HCT116 (cell line): Measurements from ENCODE around the gene GALK1. TPM values are rescaled to one million over a fixed set of nuclear protein-coding genes. Genes with fewer than 3 reads are reported as not detected.

ENCODE experiments used
- ATAC-seq: fragments of 200-7000 bp; cut with Tn5 transposase; 2 replicates; pipeline ENCODE4 v1.9.1; 2020; ENCODE audit warnings: mild to moderate bottlenecking, moderate library complexity
- BruUV-seq: library from RNA; stranded (reverse); fragments of 400-500 nt; replicated peaks from 2 replicates; lab custom pipeline; 2021; lab: Mats Ljungman, UMichigan
- CTCF ChIA-PET: fragments of 300-600 bp; sonication (Branson Sonifier 250); formaldehyde crosslinking; loops from one replicate; lab custom pipeline; 2021; ENCODE audit warnings: antibody characterized with exemption; lab: Charles Lee
- POLR2A ChIA-PET: fragments of 300-600, 350-600 bp; sonication (Branson Sonifier 250); formaldehyde crosslinking; loops from one replicate; lab custom pipeline; 2021; ENCODE audit warnings: antibody characterized with exemption; lab: Charles Lee
- RAD21 ChIA-PET, 2 experiments: fragments of 300-600 bp; sonication (Branson Sonifier 250); formaldehyde crosslinking; loops; one replicate each; lab custom pipeline; 2023; ENCODE audit warnings: low total read pairs in 2 of 2; ENCODE audit not compliant: uncharacterized antibody in 2 of 2, unreplicated experiment in 2 of 2, low non-redundant PET in 1 of 2; lab: Charles Lee
- DNase-seq: peaks from one replicate; pipeline ENCODE4 v3.0.0-alpha.2; 2010; ENCODE audit warnings: low read depth, low spot score
- H2AFZ ChIP-seq: fragments of 200-600 bp; shearing (Covaris generic), sonication (generic); 2 replicates; pipeline ENCODE4 v1.6.1; 2017; ENCODE audit warnings: low read depth, mixed run types, mixed read lengths, antibody characterized with exemption, low read length; ENCODE audit not compliant: poor library complexity, severe bottlenecking
- H3K27ac ChIP-seq: 2 replicates; pipeline ENCODE4 v1.5.1; 2012; ENCODE audit warnings: low read depth, low read length
- H3K27me3 ChIP-seq: fragments of 200-600 bp; sonication (generic); 2 replicates; pipeline ENCODE4 v1.6.1; 2016; ENCODE audit warnings: mixed run types, low read length, mixed read lengths; ENCODE audit not compliant: insufficient read depth
- H3K36me3 ChIP-seq, 2 experiments: fragments of 200-500 bp in 1 of 2; fragments of 200-600 bp in 1 of 2; sonication (Bioruptor generic) in 1 of 2; sonication (generic) in 1 of 2; 2 replicates each; pipeline versions ENCODE4 v1.5.1 to v1.6.1; 2014 to 2016; ENCODE audit warnings: low read length in 2 of 2, inconsistent platforms in 1 of 2, mixed read lengths in 1 of 2, mixed run types in 1 of 2; ENCODE audit not compliant: insufficient read depth in 2 of 2, control insufficient read depth in 1 of 2
- H3K4me1 ChIP-seq, 2 experiments: fragments of 200-600 bp in 1 of 2; sonication (generic) in 1 of 2; 2 replicates each; pipeline versions ENCODE4 v1.5.1 to v1.6.1; 2012 to 2017; ENCODE audit warnings: low read length in 2 of 2, inconsistent platforms in 1 of 2, mild to moderate bottlenecking in 1 of 2, mixed read lengths in 1 of 2, mixed run types in 1 of 2, moderate library complexity in 1 of 2; ENCODE audit not compliant: insufficient read depth in 2 of 2, control insufficient read depth in 1 of 2
- H3K4me2 ChIP-seq: fragments of 200-600 bp; sonication (generic); 2 replicates; pipeline ENCODE4 v1.6.1; 2017; ENCODE audit warnings: mixed run types, low read length, mixed read lengths
- H3K4me3 ChIP-seq, 2 experiments: fragments of 200-600 bp in 1 of 2; sonication (generic) in 1 of 2; replicated peaks in 1 of 2; 2 replicates each; pipeline ENCODE4 v1.5.1; 2011 to 2016; ENCODE audit warnings: low read length in 2 of 2, control low read depth in 1 of 2, low read depth in 1 of 2, mild to moderate bottlenecking in 1 of 2, mixed read lengths in 1 of 2, mixed run types in 1 of 2
- H3K79me2 ChIP-seq: fragments of 200-600 bp; sonication (generic); 2 replicates; pipeline ENCODE4 v1.6.1; 2017; ENCODE audit warnings: mild to moderate bottlenecking, mixed run types, low read length, moderate library complexity, mixed read lengths; ENCODE audit not compliant: insufficient read depth
- H3K9ac ChIP-seq: fragments of 200-600 bp; sonication (generic); 2 replicates; pipeline ENCODE4 v1.6.1; 2016; ENCODE audit warnings: low read length, mixed read lengths
- H3K9me2 ChIP-seq: fragments of 200-600 bp; sonication (generic), shearing (Covaris generic); 2 replicates; pipeline ENCODE4 v1.6.1; 2017; ENCODE audit warnings: mixed run types, mild to moderate bottlenecking, moderate library complexity; ENCODE audit not compliant: insufficient read depth
- H3K9me3 ChIP-seq, 2 experiments: fragments of 200-500 bp in 1 of 2; fragments of 200-600 bp in 1 of 2; sonication (Bioruptor generic) in 1 of 2; sonication (generic) in 1 of 2; 2 replicates each; pipeline ENCODE4 v1.6.1; 2014 to 2017; ENCODE audit warnings: low read length in 2 of 2, mixed read lengths in 2 of 2, inconsistent platforms in 1 of 2, low read depth in 1 of 2, mild to moderate bottlenecking in 1 of 2, mixed run types in 1 of 2, moderate library complexity in 1 of 2; ENCODE audit not compliant: control insufficient read depth in 1 of 2, insufficient read depth in 1 of 2
- H4K20me1 ChIP-seq: fragments of 200-600 bp; sonication (generic), shearing (Covaris generic); 2 replicates; pipeline ENCODE4 v1.6.1; 2017; ENCODE audit warnings: mixed run types, mild to moderate bottlenecking, moderate library complexity; ENCODE audit not compliant: insufficient read depth
- CBX3 ChIP-seq: IDR thresholded peaks from 2 replicates; pipeline ENCODE4 v1.6.1; 2012; ENCODE audit warnings: low read depth
- CEBPB ChIP-seq: IDR thresholded peaks from 2 replicates; pipeline ENCODE4 v1.6.1; 2012; ENCODE audit warnings: low read depth
- ELF1 ChIP-seq: IDR thresholded peaks from 2 replicates; pipeline ENCODE4 v1.6.1; 2012; ENCODE audit warnings: low read depth, borderline replicate concordance
- POLR2A ChIP-seq: IDR thresholded peaks from 2 replicates; pipeline ENCODE4 v1.7.0; 2011; ENCODE audit warnings: borderline replicate concordance; ENCODE audit not compliant: insufficient read depth, insufficient read length; ENCODE audit errors: extremely low read depth
- POLR2AphosphoS5 ChIP-seq: IDR thresholded peaks from 2 replicates; pipeline ENCODE4 v1.6.1; 2011; ENCODE audit warnings: mild to moderate bottlenecking, low read depth, low read length, moderate library complexity
- RAD21 ChIP-seq: IDR thresholded peaks from 2 replicates; pipeline ENCODE4 v1.6.1; 2012; ENCODE audit warnings: low read depth, mild to moderate bottlenecking
- ZBTB33 ChIP-seq: IDR thresholded peaks from 2 replicates; pipeline ENCODE4 v1.6.1; 2011; ENCODE audit warnings: mild to moderate bottlenecking, low read length, moderate library complexity; ENCODE audit not compliant: insufficient replicate concordance; ENCODE audit errors: extremely low read depth
- intact Hi-C: fragments of 100-400 bp; cut with micrococcal nuclease; formaldehyde crosslinking; loops from 2 replicates; pipeline ENCODE4 v1.10.0; 2022
- total RNA-seq: library from RNA; stranded (reverse); gene quantifications from one replicate; pipeline ENCODE4 v1.2.1, GENCODE V29; 2021; ENCODE audit not compliant: unreplicated experiment

GALK1 gene
- total RNA-seq, 1 experiment from 2014 or later = 57.8 TPM

GRCh38 chr17:75736173-75736835 is 28.7 kb downstream of the GALK1 start:
- CTCF ChIA-PET = no interaction called here
- Histone ChIP-seq H3K79me2 (peaks cover 3% of the 10 kb centered on the region; the same call in 1 of the 2 replicates), H3K9me2 (no peaks in the 10 kb centered on the region), H3K9me3 (no peaks in the 10 kb centered on the region), H3K4me3 (no peak overlapping the region), H3K27me3 (no peaks in the 10 kb centered on the region), H3K4me2 (no peak overlapping the region), H3K9ac (no peak overlapping the region), H3K36me3 (peaks cover 51 to 84% of the 10 kb centered on the region in 2 experiments), H3K27ac (no peak overlapping the region), H2AFZ (no peak overlapping the region), H4K20me1 (no peaks in the 10 kb centered on the region), H3K4me1 (no peaks in the 10 kb centered on the region; a peak in 1 of 4 replicates)
- no TSS peak for BruUV-seq
- RAD21 ChIA-PET = no interaction called here
- intact Hi-C loops = no loop called here
- ATAC-seq = no peak
- TF ChIP-seq POLR2AphosphoS5 (peak; percentile 32; the same call in 1 of the 2 replicates), POLR2A (no peak)
- POLR2A ChIA-PET = interaction anchor here (1.9 kb wide), 1 partner anchor 16 kb away, joined by 5 read pairs; the partner anchor contains the start of gene ITGB4
- no peak for DNase-seq

GRCh38 chr17:75734674-75735294 is 30.2 kb downstream of the GALK1 start:
- POLR2A ChIA-PET = no interaction called here

More at GRCh38 chr17:75734674-75735294, 30.2 kb downstream of the GALK1 start:
- Histone ChIP-seq H3K4me3 (no peak overlapping the region), H4K20me1 (no peaks in the 10 kb centered on the region), H2AFZ (no peak overlapping the region), H3K27ac (no peak overlapping the region), H3K36me3 (peaks cover 56 to 78% of the 10 kb centered on the region in 2 experiments), H3K27me3 (no peaks in the 10 kb centered on the region), H3K9me2 (no peaks in the 10 kb centered on the region), H3K79me2 (peaks cover 3% of the 10 kb centered on the region; the same call in 1 of the 2 replicates), H3K4me2 (no peak overlapping the region), H3K9ac (no peak overlapping the region), H3K4me1 (no peaks in the 10 kb centered on the region; a peak in 1 of 4 replicates), H3K9me3 (no peaks in the 10 kb centered on the region)
- ChIA-PET CTCF (no interaction called here), RAD21 (no interaction called here)
- intact Hi-C loops = no loop called here
- ATAC-seq (no peak), DNase-seq (no peak)
- BruUV-seq = no TSS peak
- TF ChIP-seq POLR2AphosphoS5 (no peak), CEBPB (no peak), RAD21 (no peak), CBX3 (no peak), ZBTB33 (no peak), ELF1 (no peak)
